Measurements from ENCODE around the gene AKT3.

Gene AKT3

DNA sequence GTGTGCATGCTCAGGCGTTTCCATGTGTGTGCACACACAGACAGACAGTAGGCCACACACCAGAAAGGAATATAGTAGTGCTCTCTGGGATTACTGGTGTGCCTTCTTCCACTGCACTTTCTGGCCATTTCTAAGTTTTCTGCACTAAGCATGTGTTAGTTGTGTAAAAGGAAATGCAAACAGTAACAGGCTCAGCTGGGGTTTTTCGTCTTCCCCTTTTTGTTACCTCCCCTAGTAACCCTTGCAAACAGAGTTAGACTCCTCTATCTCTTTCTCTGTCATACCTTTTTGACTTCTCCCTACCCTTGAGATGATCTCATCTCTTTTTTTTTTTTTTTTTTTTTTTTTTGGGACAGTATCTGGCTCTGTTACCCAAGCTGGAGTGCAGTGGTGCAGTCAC, 398.0 kb downstream of the AKT3 start:
- H3K4me3 ChIP-seq (ENCODE audit: low read length, poor library complexity, severe bottlenecking), result no peak overlapping the region

DNA sequence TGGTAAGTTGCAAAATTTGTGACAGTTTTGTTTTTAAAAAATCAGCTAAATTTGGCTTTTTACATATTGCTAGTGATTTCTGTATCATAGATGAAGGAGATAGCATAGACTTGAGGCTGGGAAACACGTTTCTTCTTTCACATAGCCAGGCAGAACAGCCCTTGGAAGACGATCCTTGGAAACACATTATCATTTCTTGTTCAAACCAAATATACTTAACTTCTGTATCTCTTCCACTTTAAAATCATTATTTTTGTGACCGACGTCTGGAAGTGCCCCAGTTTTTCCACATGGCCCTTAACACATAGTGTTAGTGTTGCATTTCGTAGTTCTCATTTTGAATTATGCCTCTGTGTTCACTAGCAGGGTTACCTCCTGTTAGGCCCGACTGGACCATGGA, 400.7 kb downstream of the AKT3 start:
- Histone ChIP-seq H3K9me3 (ENCODE audit: insufficient read depth, low read depth, low read length) (no peaks in the 10 kb centered on the region), H4K20me1 (ENCODE audit: insufficient read depth, low read length, poor library complexity, severe bottlenecking) (no peaks in the 10 kb centered on the region)

More for the DNA sequence above, 398.0 kb downstream of the AKT3 start:
- Histone ChIP-seq H4K20me1 (ENCODE audit: insufficient read depth, low read length, poor library complexity, severe bottlenecking) (no peaks in the 10 kb centered on the region), H3F3A (ENCODE audit: low read depth) (no peaks in the 10 kb centered on the region), H3K9me3 (ENCODE audit: insufficient read depth, low read depth, low read length) (no peaks in the 10 kb centered on the region), H3K9me2 (replicated peaks; ENCODE audit: low read depth, low read length) (no peaks in the 10 kb centered on the region), H3K4me2 (ENCODE audit: low read depth, low read length, poor library complexity, severe bottlenecking) (no peak overlapping the region), H3K27me3 (ENCODE audit: insufficient read depth, low read length, poor library complexity, severe bottlenecking) (no peaks in the 10 kb centered on the region), H3K79me2 (ENCODE audit: insufficient read depth, low read length) (no peaks in the 10 kb centered on the region), H3K9ac (ENCODE audit: low read depth, low read length, poor library complexity, severe bottlenecking) (no peak overlapping the region), H3K4me1 (ENCODE audit: insufficient read depth, low read length, poor library complexity, severe bottlenecking) (peaks cover 18% of the 10 kb centered on the region), H2AFZ (ENCODE audit: low read length) (no peak overlapping the region), H3K36me3 (ENCODE audit: insufficient read depth, low read length) (no peaks in the 10 kb centered on the region)
- TF ChIP-seq, protein P1, sequence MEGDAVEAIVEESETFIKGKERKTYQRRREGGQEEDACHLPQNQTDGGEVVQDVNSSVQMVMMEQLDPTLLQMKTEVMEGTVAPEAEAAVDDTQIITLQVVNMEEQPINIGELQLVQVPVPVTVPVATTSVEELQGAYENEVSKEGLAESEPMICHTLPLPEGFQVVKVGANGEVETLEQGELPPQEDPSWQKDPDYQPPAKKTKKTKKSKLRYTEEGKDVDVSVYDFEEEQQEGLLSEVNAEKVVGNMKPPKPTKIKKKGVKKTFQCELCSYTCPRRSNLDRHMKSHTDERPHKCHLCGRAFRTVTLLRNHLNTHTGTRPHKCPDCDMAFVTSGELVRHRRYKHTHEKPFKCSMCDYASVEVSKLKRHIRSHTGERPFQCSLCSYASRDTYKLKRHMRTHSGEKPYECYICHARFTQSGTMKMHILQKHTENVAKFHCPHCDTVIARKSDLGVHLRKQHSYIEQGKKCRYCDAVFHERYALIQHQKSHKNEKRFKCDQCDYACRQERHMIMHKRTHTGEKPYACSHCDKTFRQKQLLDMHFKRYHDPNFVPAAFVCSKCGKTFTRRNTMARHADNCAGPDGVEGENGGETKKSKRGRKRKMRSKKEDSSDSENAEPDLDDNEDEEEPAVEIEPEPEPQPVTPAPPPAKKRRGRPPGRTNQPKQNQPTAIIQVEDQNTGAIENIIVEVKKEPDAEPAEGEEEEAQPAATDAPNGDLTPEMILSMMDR (conservative IDR thresholded peaks at IDR 0.05; ENCODE audit: low read length), result no peak
- no peak for TF ChIP-seq EZH2phosphoT487 (IDR thresholded peaks at IDR 0.05; ENCODE audit: borderline replicate concordance)

DNA sequence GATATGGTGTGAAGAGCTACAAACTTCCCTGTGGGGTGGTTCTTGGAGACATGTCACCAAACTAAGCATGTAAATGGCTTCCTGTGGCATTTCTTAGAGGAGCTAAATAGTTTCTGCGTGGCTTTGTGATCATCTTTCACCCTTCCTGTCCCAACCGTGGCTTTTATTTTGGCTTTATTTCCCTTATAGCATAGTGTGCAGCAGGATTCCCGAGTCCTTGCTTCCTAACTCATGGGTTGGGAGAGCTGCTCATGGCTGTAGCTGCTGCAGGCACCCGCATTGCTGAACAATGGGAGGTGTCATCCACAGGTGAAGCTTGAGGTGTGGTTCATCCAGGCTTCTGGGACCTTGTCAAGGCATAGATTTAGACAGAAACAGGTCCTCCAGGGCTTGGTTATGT, 402.2 kb downstream of the AKT3 start:
- H3K4me1 ChIP-seq (ENCODE audit: insufficient read depth, low read length, poor library complexity, severe bottlenecking), result peaks cover 20% of the 10 kb centered on the region
- H3K79me2 ChIP-seq (ENCODE audit: insufficient read depth, low read length), result no peaks in the 10 kb centered on the region
- H3K4me3 ChIP-seq (ENCODE audit: low read length, poor library complexity, severe bottlenecking), result peak overlapping the region; percentile 8
- no peaks in the 10 kb centered on the region for H3F3A ChIP-seq (ENCODE audit: low read depth)
- H3K9ac ChIP-seq (ENCODE audit: low read depth, low read length, poor library complexity, severe bottlenecking), result peak overlapping the region; percentile 15
- H3K4me2 ChIP-seq (ENCODE audit: low read depth, low read length, poor library complexity, severe bottlenecking), result peak overlapping the region; percentile 39
- TF ChIP-seq, protein P1 (conservative IDR thresholded peaks at IDR 0.05; ENCODE audit: low read length), result no peak
- no peak for TF ChIP-seq EZH2phosphoT487 (IDR thresholded peaks at IDR 0.05; ENCODE audit: borderline replicate concordance)
- no peaks in the 10 kb centered on the region for H4K20me1 ChIP-seq (ENCODE audit: insufficient read depth, low read length, poor library complexity, severe bottlenecking)
- no peaks in the 10 kb centered on the region for H3K9me2 ChIP-seq (replicated peaks; ENCODE audit: low read depth, low read length)
- H3K36me3 ChIP-seq (ENCODE audit: insufficient read depth, low read length), result no peaks in the 10 kb centered on the region
- H2AFZ ChIP-seq (ENCODE audit: low read length), result peak overlapping the region; percentile 68
- H3K9me3 ChIP-seq (ENCODE audit: insufficient read depth, low read depth, low read length), result no peaks in the 10 kb centered on the region
- no peaks in the 10 kb centered on the region for H3K27me3 ChIP-seq (ENCODE audit: insufficient read depth, low read length, poor library complexity, severe bottlenecking)

More for the DNA sequence above, 400.7 kb downstream of the AKT3 start:
- H3F3A ChIP-seq (ENCODE audit: low read depth), result no peaks in the 10 kb centered on the region
- no peaks in the 10 kb centered on the region for H3K27me3 ChIP-seq (ENCODE audit: insufficient read depth, low read length, poor library complexity, severe bottlenecking)
- H3K4me3 ChIP-seq (ENCODE audit: low read length, poor library complexity, severe bottlenecking), result no peak overlapping the region
- no peak overlapping the region for H3K9ac ChIP-seq (ENCODE audit: low read depth, low read length, poor library complexity, severe bottlenecking)
- no peak overlapping the region for H2AFZ ChIP-seq (ENCODE audit: low read length)
- H3K9me2 ChIP-seq (replicated peaks; ENCODE audit: low read depth, low read length), result no peaks in the 10 kb centered on the region
- H3K4me1 ChIP-seq (ENCODE audit: insufficient read depth, low read length, poor library complexity, severe bottlenecking), result peaks cover 20% of the 10 kb centered on the region
- no peaks in the 10 kb centered on the region for H3K36me3 ChIP-seq (ENCODE audit: insufficient read depth, low read length)
- no peaks in the 10 kb centered on the region for H3K79me2 ChIP-seq (ENCODE audit: insufficient read depth, low read length)
- TF ChIP-seq, protein P1 (conservative IDR thresholded peaks at IDR 0.05; ENCODE audit: low read length), result no peak
- TF ChIP-seq EZH2phosphoT487 (IDR thresholded peaks at IDR 0.05; ENCODE audit: borderline replicate concordance), result no peak
- no peak overlapping the region for H3K4me2 ChIP-seq (ENCODE audit: low read depth, low read length, poor library complexity, severe bottlenecking)
